SU-DHL-6 (cell line): Measurements from ENCODE around the gene MTHFSD.

Experiments
- EZH2phosphoT487 ChIP-seq: fragments of 200-600 bp; sonication (generic), shearing (Covaris generic); conservative IDR thresholded peaks from 2 replicates; pipeline ENCODE4 v1.6.1; 2018; ENCODE audit warnings: mild to moderate bottlenecking, antibody characterized with exemption, low read length, moderate library complexity, mixed read lengths
- TF ChIP-seq, protein P1 (sequence below): fragments of 200-600 bp; sonication (generic); IDR thresholded peaks from one replicate; pipeline ENCODE4 v1.5.1; 2017; ENCODE audit warnings: antibody characterized with exemption, mild to moderate bottlenecking, low read length, moderate library complexity; ENCODE audit not compliant: insufficient read depth, poor library complexity, severe bottlenecking

DNA sequence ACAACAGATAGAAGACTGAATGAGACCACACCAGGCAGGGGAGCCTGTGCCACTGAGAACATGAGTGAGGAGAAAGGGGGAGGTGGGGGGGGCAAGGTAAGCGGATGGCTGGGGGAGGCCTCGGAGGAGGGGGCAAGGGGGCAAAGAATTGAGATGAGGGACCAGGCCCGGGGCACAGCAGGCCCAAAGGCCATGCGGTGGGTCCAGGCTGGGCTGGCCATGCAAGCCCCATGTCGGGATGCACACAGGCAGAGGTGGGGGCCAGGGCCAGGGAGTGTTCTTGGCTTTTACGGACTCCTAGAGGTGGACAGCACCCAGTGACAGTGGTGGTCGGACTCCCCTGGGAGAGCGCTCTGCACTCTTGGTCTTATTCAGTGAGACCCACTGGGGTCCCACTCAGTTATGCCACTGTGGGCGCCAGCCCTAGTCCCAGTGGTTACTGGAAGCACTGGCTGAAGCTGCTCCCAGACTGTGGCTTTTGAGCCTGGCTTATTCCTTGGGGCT, 4.8 kb upstream of the MTHFSD start:
- TF ChIP-seq, protein P1, sequence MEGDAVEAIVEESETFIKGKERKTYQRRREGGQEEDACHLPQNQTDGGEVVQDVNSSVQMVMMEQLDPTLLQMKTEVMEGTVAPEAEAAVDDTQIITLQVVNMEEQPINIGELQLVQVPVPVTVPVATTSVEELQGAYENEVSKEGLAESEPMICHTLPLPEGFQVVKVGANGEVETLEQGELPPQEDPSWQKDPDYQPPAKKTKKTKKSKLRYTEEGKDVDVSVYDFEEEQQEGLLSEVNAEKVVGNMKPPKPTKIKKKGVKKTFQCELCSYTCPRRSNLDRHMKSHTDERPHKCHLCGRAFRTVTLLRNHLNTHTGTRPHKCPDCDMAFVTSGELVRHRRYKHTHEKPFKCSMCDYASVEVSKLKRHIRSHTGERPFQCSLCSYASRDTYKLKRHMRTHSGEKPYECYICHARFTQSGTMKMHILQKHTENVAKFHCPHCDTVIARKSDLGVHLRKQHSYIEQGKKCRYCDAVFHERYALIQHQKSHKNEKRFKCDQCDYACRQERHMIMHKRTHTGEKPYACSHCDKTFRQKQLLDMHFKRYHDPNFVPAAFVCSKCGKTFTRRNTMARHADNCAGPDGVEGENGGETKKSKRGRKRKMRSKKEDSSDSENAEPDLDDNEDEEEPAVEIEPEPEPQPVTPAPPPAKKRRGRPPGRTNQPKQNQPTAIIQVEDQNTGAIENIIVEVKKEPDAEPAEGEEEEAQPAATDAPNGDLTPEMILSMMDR: no peak
- TF ChIP-seq EZH2phosphoT487: no peak
